NOMO-1 treated with DMSO at 0.1 percent for 48 hours (cell line): Measurements from ENCODE around the gene TLR10.
"Not testable (repeated sequence)": the region's sequence is repeated elsewhere in the genome, so short reads cannot be mapped to it uniquely, and the experiment has no call there.

Experiments
- DNase-seq: peaks from one replicate; lab custom pipeline; 2025; ENCODE audit not compliant: unreplicated experiment; lab: John Stamatoyannopoulos, UW

TLR10 gene

DNA sequence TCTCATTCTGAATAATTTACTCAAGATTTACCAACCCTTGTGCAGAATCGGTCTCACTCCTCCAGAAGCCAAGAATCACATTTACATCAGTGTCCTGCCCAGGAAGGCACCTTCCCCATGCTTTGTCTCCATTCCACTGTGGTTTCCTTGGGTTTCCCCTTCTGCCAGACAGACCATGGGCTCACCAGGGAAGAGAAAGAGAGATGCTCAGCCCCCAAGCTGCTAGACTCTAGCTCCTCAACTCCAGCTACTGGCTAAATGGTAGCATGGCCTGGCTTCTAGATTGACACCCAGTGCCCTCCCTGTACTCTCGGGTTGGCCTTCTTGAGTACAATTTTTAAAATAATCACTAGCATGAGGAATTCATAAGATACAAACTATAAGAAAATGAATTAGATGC lies 12.9 kb downstream of the TLR10 start:
- no peak for DNase-seq

DNA sequence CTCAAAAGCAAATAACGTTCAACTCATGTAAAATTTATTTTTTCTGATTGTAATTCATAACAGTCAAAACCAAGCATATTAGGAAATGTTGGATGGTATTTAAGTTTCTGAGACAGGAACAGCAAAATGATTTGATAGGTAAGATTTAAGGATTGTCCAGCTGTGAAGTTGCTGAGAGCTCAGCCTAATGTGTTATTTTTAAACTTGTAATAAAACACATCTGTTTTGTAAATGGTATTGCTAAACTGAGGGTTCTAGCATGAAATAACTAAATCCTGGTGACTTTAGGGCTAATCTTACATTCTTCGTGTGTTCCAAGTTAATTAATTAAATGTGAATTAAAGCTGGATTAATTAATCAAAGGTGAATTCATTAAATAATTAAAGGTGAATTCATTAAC lies 13.3 kb downstream of the TLR10 start:
- DNase-seq = no peak

- peak; percentile 73 for DNase-seq
Observed at GRCh38 chr4:38768968-38769394, 13.8 kb downstream of the TLR10 start.

DNA sequence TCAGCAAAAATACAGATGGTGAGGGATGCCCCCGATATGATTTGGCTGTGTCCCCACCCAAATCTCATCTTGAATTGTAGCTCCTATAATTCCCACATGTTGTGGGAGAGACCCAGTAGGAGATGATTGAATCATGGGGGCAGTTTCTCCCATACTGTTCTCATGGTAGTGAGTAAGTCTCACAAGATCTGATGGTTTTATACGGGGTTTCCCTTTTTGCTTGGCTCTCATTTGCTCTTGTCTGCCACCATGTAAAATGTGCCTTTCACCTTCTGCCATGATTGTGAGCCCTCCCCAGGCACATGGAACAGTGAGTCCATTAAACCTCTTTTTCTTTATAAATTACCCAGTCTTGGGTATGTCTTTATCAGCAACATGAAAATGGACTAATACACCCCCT lies 15.8 kb downstream of the TLR10 start:
- DNase-seq = not testable (repeated sequence)

DNA sequence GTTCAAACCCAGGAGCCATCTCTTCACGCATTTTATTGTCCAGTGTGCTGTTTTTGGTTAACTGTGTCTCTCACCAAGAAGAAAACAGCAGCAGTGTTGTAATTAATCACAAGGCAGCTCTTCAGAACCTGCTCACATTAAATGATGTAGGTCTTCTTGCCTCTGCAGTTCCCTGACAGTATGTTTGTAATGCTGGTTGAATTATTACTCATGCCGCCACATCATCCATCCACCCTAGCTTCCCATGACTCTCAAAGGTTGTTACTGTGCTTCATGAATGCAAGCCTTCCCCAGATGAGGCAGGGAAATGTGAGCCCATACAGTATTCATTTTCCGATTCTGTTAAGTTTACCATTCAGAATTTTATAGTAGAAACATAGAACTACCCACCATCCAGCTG lies 17.4 kb downstream of the TLR10 start:
- no peak for DNase-seq

- DNase-seq = peak; percentile 50
Observed at GRCh38 chr4:38764277-38764676, 18.5 kb downstream of the TLR10 start.

DNA sequence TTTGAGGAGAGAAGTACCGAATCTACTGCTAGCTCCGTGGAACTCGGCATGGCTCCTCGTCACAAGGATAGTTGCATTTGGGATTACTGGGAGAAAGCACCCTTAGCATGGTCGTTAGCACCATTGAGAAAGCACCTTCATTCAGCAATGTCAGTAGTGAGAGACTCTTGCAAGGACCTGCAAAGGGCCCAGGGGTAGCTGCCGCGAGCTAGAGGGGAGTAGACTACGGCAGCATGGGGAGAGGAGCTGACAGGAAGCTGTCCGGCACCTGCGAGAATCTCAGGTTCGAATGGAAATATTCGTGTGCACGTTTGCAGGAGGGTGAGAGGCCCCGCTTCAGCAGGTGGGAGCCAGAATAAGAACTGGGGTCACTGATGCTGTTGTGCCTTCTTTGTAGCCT lies 20.2 kb downstream of the TLR10 start:
- no peak for DNase-seq

GRCh38 chr4:38759790-38760122 lies 23.0 kb downstream of the TLR10 start:
- no peak for DNase-seq

DNA sequence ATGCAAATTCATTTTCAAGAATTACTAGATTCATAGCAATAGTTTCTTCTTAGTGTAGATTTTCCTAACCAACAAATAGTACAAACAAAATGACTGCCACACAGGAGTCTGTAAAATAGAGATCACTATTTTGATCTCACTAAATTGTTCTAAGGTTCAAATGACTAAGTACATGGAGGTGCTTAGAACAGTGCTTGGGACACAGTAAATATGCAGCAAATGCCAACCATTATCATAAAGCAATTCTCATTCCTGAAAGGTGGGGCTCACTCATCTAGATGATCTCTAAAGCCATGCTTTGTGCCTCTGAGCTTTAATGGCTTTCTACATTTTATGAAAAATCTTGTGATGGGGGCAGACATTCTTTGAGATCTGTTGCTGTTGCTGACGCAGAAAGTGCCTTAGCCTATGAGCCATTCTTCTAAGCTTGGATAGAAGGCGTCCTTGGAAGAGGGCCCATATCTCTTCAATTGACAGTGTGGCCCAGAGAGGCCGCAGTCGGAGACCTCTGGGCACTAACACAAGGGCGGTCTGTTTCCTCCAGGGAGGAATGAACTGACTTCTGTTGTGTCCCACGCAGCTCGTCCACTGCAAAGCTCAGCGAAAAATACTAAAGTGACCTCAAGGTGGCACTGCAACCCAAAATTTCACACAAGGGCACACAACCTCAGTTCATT lies 23.5 kb downstream of the TLR10 start:
- DNase-seq = peak; percentile 45

- no peak for DNase-seq
Observed at GRCh38 chr4:38757945-38758600, 24.7 kb downstream of the TLR10 start.

DNA sequence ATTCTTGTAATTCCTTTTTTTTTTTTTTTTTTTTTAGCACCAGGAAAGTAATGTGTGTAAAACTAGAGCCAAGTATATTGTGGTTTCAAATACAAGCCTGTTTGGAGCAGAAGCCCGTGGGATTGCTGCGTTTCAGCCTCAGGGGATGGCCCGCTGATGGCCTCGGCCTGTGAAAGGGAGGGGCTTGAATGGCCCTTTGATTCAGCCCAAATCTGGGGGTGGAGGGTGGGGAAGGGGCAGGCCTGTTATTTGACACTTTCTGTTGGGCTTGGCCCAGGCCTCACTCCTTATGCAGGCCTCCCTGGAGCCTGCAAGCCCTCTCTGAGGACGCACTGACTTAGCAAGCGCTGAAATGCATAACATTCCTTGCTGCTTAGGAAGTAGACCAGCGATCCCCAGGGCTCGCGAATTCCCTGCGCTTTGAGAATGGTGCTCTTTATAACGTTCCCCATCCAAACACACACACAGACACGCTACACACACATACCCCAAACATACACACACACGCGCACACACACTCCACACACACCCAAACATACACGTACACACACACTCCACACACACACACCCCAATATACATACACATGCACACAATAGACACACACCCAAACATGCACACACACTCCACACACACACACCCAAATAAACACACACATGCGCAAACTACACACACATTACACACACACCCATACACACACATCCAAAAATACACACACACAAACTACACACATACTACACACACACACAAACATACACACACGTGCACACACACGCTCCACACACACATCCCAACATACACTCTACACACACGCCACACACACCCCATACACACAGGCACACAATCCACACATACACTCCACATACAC lies 29.6 kb downstream of the TLR10 start:
- no peak for DNase-seq

- peak; percentile 37 for DNase-seq
Observed at GRCh38 chr4:38752372-38752940, 30.3 kb downstream of the TLR10 start.

DNA sequence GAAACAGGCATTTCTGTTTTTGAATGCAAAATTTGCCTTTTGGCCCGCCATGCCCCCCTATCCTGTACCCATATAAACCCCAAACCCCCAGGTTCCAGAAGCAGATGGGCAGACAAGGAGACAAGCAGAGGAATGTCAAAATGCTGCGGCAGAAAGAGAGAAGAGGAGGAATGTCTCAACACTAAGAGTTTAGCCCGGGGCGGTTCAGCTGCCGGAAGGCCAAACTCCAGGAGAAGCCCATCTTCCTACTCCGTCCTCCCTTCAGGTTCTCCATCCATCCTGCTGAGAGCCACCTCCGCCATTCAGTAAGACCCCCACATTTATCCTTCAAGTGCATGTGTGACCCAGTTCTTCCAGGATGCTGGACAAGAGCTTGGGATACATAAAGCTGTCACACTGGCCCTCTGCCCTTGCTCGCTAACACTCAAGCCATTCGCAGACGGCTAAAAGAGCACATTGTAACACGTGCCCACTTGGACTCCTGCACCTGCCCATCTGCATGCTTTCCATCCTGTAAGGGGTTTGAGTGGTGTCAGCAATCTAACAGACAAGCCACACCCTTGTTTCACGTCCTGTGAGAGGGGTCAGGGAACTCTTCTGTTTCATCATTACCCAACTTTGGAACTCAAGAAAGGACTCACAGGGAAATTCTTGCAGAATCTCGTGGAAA lies 31.3 kb downstream of the TLR10 start:
- DNase-seq = no peak

- no peak for DNase-seq
Observed at GRCh38 chr4:38749336-38749735, 33.5 kb downstream of the TLR10 start.

GRCh38 chr4:38747629-38748028 lies 35.2 kb downstream of the TLR10 start:
- DNase-seq = no peak

- no peak for DNase-seq
Observed at GRCh38 chr4:38745881-38746280, 36.9 kb downstream of the TLR10 start.

DNA sequence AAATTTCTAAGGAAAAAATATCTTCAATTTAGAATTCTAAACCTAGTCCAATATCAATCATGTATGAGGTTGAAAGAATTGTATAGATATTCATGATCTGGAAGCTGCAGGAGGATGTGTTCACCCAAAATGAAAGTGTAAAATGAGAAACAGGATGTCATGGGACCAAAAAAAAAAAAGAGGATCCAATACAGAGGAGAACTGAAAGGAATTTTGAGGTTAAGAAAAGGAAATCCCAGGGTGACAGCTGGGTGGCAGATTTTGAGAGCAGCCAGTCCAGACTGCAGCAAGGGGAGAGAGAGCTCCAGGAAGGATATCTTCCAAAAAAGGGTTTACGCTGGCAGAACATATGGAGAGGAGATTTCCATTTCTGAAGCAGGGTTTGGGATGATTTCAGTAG lies 38.9 kb downstream of the TLR10 start:
- peak; percentile 23 for DNase-seq

DNA sequence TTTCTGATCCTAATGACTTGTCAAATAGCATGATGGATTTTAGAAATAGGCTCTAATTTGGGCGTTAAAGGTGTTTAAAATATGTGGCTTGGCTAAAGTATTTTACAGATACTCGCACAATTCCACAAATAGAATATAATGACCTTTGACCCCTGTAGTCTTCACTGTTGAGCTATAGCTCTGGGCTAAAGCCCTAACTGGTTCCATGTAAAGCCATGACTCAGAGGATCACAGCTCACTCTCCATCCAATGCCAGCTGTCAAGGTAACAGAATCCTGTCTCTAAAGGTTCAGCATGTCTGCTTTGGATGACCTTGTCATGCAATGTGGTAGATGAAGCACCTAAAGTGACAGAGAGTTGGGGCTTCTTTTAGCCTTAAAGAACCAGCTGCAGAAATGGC lies 42.5 kb downstream of the TLR10 start:
- DNase-seq = no peak

DNA sequence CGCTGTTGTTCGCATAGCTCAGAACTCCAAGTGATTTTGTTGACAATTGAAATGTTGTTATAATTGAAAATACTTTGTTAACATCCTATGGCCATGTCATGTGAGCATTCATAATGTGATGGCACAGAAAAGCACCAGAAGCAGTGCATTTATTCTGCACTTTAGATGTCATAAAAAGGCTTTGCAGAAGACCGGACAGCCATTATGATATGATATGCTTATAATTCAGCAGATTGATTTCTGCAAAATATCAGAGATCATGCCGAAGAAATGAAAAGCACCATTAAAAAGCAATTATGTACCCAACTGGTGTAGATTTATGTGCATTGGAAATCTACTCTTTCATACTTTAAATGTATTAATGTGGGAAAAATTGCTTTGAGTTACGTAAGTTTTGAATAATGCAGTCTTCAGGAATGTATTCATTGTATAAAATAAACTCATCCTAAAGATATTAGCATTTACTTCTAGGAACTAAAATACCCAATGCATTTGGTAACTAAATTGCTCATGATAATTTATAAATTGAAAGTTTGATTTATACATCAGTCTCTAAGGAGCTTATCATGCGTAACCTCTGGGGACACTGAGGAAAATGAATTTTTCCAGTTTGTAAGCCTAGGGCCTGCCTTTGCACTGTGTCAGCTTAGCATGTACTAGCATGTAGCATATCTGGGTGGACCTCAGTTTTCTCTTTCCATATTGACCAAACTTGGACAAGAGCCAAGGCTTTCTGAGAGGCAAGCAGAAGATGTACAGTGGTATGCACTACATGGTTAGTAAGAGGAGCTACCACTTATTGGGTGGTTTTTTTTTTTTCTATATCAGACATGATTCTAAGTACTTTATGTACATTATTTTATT lies 43.6 kb downstream of the TLR10 start:
- no peak for DNase-seq

- no peak for DNase-seq
Observed at GRCh38 chr4:38735870-38736269, 46.9 kb downstream of the TLR10 start.
